ENCODE data around the gene ZMYND11.

- no peak for TF ChIP-seq CTCF (IDR thresholded peaks at IDR 0.05)
- TF ChIP-seq ZFX (IDR thresholded peaks at IDR 0.05; ENCODE audit: borderline replicate concordance): no peak
Observed at GRCh38 chr10:290026-290725, 154.9 kb downstream of the ZMYND11 start.
